LNCaP clone FGC (cell line): ENCODE results near the gene TLE7.

Experiments
- DNase-seq: peaks from one replicate; pipeline ENCODE4 v3.0.0-alpha.2; 2011; ENCODE audit warnings: low read depth
- H3K4me3 ChIP-seq: 2 replicates; pipeline ENCODE4 v1.5.1; 2011; ENCODE audit warnings: mild to moderate bottlenecking, low read depth, low read length, control low read depth
- TF ChIP-seq, protein P1 (sequence below): IDR thresholded peaks from 2 replicates; pipeline ENCODE4 v1.5.1; 2012; ENCODE audit warnings: mild to moderate bottlenecking; ENCODE audit not compliant: control insufficient read depth, insufficient read depth; ENCODE audit errors: extremely low read depth

The TLE7 gene

DNA sequence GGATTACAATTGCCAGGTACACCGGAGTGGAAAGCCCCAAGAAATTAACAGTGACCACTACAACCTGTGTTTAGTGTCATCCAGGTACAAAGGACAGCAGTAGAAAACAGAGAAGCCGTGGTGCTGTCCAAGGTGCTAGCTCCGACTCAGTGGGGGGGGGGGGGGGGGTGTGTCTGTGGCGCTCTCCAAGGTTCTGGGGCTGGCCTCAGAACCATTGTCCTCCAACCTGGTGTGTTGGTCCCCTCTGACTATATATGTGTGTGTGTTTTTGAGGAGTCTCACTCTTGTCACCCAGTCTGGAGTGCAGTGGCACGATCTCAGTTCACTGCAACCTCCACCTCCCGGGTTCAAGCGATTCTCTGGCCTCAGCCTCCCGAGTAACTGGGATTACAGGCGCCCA, 26.0 kb upstream of the TLE7 start:
- no peak overlapping the region for H3K4me3 ChIP-seq
- DNase-seq: no peak
- TF ChIP-seq, protein P1, sequence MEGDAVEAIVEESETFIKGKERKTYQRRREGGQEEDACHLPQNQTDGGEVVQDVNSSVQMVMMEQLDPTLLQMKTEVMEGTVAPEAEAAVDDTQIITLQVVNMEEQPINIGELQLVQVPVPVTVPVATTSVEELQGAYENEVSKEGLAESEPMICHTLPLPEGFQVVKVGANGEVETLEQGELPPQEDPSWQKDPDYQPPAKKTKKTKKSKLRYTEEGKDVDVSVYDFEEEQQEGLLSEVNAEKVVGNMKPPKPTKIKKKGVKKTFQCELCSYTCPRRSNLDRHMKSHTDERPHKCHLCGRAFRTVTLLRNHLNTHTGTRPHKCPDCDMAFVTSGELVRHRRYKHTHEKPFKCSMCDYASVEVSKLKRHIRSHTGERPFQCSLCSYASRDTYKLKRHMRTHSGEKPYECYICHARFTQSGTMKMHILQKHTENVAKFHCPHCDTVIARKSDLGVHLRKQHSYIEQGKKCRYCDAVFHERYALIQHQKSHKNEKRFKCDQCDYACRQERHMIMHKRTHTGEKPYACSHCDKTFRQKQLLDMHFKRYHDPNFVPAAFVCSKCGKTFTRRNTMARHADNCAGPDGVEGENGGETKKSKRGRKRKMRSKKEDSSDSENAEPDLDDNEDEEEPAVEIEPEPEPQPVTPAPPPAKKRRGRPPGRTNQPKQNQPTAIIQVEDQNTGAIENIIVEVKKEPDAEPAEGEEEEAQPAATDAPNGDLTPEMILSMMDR: no peak

DNA sequence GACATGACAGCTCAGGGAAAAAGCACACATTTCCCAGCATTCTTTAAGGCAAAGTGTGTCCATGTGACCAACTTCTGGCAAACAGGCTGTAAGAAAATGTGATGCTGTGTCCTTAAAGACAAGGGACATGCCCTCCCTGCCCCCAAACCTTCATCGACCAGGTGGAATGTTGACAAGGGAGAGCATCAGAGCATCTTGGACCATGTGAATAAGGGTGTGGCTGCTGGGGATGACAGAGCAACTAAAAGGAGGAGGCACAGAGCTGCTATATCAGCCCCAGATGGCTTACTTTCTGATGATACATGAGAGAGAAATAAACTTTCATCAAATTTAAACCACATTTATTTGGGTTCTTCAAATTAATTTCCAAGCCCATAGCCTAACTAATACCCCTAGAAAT, 22.4 kb upstream of the TLE7 start:
- H3K4me3 ChIP-seq: no peak overlapping the region
- TF ChIP-seq, protein P1: no peak
- DNase-seq: no peak

DNA sequence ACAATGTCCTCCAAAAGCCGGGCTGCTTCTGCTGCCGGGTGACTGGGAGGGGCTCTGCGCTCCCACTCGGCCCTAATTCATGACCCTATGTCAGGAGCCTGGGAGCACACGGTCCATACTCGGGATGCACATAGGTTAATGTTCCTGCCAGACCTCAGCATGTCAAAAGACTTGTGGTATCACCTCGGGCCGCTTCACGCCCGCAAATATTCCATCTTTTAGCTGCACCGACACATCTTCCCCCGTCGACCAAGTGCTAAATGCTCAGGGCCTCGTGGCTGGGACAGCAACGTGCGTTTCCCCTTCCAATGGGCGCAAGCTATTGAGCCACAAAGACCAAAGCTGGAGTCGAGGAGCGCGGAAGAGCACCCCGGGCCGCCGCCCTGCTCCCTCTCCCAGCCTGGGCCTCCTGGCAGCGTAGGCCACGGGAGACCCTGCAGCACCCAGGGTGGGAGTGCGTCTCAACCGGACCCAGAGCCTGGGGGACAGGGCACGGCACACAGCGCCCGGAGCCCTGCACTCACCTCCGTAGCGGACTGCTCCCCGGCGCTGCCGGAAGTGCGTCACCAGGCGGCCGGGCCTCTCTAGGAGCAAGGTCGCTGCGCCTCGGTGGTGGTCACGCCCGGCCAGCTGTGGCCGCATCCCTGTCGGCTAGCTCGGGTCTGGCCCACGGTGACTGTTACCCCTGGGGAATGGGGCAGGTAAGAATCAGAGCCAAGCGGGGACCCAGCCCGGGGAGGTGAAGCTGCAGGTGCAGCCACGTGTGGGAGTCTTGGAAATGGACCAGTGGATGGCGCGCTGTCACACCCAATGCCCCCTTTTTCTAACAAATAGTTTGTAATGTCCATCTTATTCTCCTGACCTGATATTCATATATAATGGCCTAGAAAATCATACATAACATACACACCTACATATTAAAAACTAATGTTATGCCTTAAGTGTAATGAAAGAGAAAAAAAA, 20.1 kb upstream of the TLE7 start, which contains the start of gene ZNF23:
ZNF23 (minus strand) TSS at position 562 of the 963 bp plus-strand sequence. CDS start 5,451 bp downstream, outside the sequence.
- TF ChIP-seq, protein P1: no peak
- H3K4me3 ChIP-seq: peak within 1 kb of the TSS; percentile 86
- DNase-seq: no peak

DNA sequence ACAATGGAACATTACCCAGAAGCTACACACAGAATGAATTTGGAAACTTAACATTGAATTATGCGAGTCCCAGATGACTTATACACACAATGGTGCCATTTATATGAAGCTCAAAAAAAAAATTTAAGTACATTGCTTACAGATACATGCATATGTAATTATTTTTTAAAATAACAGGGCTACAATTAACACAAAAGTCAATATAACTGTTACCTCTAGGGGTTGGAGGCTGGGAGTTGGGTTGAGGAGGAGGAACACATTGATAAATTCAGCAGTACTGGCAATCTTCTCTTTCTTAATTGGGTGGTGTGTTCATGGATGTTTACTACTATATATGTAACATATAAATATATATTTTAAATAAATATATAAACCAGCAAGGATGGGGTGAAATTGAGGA, 19.1 kb upstream of the TLE7 start:
- TF ChIP-seq, protein P1: no peak
- peak overlapping the region; percentile 86 for H3K4me3 ChIP-seq
- DNase-seq: no peak

DNA sequence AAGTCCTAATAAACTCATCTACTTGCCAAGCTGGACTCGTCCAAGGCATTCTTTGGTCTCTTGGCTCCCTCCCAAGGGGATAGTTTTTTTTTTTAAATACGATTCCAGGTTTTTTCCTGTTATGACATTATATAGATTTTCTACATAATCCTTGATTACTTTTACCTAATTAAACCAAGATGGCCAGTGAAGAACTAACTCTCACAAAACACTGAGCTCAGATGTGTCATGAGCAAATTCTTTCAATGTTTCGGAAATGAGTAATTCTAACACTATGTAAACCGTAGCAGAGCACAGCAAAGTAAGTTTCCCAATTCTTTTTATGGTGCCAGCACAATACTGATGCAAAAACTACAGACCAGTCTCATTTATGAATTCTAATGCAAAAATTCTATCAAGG, 18.4 kb upstream of the TLE7 start:
- H3K4me3 ChIP-seq: no peak overlapping the region
- no peak for DNase-seq
- TF ChIP-seq, protein P1: no peak

DNA sequence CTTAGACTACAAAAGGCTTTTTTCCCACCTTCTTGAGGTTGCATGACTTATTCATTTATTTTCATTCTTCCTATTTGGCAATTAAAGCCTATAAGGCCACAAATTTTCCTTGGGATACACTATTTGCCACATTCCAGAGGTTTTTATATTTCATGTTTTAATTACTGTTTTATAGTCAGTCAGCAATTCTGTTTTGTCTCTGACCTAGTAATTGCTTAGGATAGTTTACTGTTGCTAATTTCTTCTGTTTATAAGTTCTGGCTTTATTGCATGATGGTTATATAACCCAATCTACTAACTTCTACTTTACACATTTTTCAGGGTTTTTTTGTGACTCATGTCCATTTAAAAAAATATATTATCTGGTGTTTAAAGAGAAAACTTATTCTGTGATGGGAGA, 17.7 kb upstream of the TLE7 start:
- no peak overlapping the region for H3K4me3 ChIP-seq
- DNase-seq: no peak
- TF ChIP-seq, protein P1: no peak
